Caco-2 (cell line): ENCODE results near the gene OSTM1. TPM values are rescaled to one million over a fixed set of nuclear protein-coding genes. Genes with fewer than 3 reads are reported as not detected.
A peak's percentile ranks its signal among the peaks of the same experiment; 100 is the strongest.

ENCODE experiments used
- BruUV-seq: library from RNA; stranded (reverse); fragments of 400-500 nt; replicated peaks from 2 replicates; lab custom pipeline; 2021; lab: Mats Ljungman, UMichigan
- CTCF ChIA-PET: fragments of 300-600 bp; sonication (Branson Sonifier 250); formaldehyde crosslinking; loops from one replicate; lab custom pipeline; 2022; ENCODE audit warnings: antibody characterized with exemption; lab: Charles Lee
- POLR2A ChIA-PET: fragments of 300-600 bp; sonication (Branson Sonifier 250); formaldehyde crosslinking; loops from one replicate; lab custom pipeline; 2022; ENCODE audit warnings: antibody characterized with exemption; lab: Charles Lee
- DNase-seq, 2 experiments: peaks; one replicate each; pipeline versions ENCODE4 v3.0.0 to v3.0.0-alpha.2; 2020 to 2022
- H3K27me3 ChIP-seq: replicated peaks from 2 replicates; pipeline ENCODE4 v1.6.0; 2011; ENCODE audit warnings: low read length; ENCODE audit not compliant: control insufficient read depth, insufficient read depth
- H3K36me3 ChIP-seq: 2 replicates; pipeline ENCODE4 v1.5.1; 2011; ENCODE audit warnings: low read length; ENCODE audit not compliant: control insufficient read depth, insufficient read depth
- H3K4me1 ChIP-seq: fragments of 250-450 bp; sonication (Bioruptor Pico); 2 replicates; pipeline ENCODE4 v1.5.1; 2020; ENCODE audit warnings: mild to moderate bottlenecking
- H3K4me3 ChIP-seq: 2 replicates; pipeline ENCODE4 v1.5.1; 2011; ENCODE audit warnings: low read depth, mild to moderate bottlenecking, control low read depth, low read length
- H3K9me3 ChIP-seq: fragments of 250-450 bp; sonication (Bioruptor Pico); 2 replicates; pipeline ENCODE4 v1.5.1; 2020; ENCODE audit warnings: mild to moderate bottlenecking, moderate library complexity
- H3K27ac Mint-ChIP-seq: one replicate; pipeline ENCODE4 v1.8.0; 2022; ENCODE audit warnings: mixed read lengths; ENCODE audit not compliant: unreplicated experiment
- H3K27me3 Mint-ChIP-seq: one replicate; pipeline ENCODE4 v1.8.0; 2022; ENCODE audit warnings: mixed read lengths; ENCODE audit not compliant: insufficient read depth, unreplicated experiment
- H3K36me3 Mint-ChIP-seq: one replicate; pipeline ENCODE4 v1.8.0; 2022; ENCODE audit warnings: mild to moderate bottlenecking, mixed read lengths; ENCODE audit not compliant: insufficient read depth, unreplicated experiment
- H3K4me1 Mint-ChIP-seq: one replicate; pipeline ENCODE4 v1.8.0; 2022; ENCODE audit warnings: low read depth, mixed read lengths; ENCODE audit not compliant: unreplicated experiment
- H3K4me3 Mint-ChIP-seq: one replicate; pipeline ENCODE4 v1.8.0; 2022; ENCODE audit warnings: mild to moderate bottlenecking, moderate library complexity, mixed read lengths; ENCODE audit not compliant: unreplicated experiment
- H3K9me3 Mint-ChIP-seq: one replicate; pipeline ENCODE4 v1.8.0; 2022; ENCODE audit warnings: mixed read lengths; ENCODE audit not compliant: unreplicated experiment
- CTCF ChIP-seq, 2 experiments: fragments of 200-600 bp in 1 of 2; IDR thresholded peaks; 1 replicate in 1 of 2; 2 replicates in 1 of 2; pipeline versions ENCODE4 v1.5.1 to v1.8.0; 2011 to 2022; ENCODE audit warnings: antibody characterized with exemption in 1 of 2, control low read depth in 1 of 2, inconsistent platforms in 1 of 2, low read depth in 1 of 2, low read length in 1 of 2, mild to moderate bottlenecking in 1 of 2, moderate library complexity in 1 of 2; ENCODE audit not compliant: insufficient read depth in 1 of 2, severe bottlenecking in 1 of 2, unreplicated experiment in 1 of 2
- intact Hi-C: fragments of 100-400 bp; cut with micrococcal nuclease; formaldehyde crosslinking; loops from one replicate; pipeline ENCODE4 v1.10.0; 2022; ENCODE audit not compliant: unreplicated experiment
- total RNA-seq: library from RNA; stranded (reverse); gene quantifications from 2 replicates; pipeline ENCODE4 v1.2.3, GENCODE V29; 2022

Gene OSTM1
- total RNA-seq, 1 experiment from 2014 or later, result 20.1 TPM

DNA sequence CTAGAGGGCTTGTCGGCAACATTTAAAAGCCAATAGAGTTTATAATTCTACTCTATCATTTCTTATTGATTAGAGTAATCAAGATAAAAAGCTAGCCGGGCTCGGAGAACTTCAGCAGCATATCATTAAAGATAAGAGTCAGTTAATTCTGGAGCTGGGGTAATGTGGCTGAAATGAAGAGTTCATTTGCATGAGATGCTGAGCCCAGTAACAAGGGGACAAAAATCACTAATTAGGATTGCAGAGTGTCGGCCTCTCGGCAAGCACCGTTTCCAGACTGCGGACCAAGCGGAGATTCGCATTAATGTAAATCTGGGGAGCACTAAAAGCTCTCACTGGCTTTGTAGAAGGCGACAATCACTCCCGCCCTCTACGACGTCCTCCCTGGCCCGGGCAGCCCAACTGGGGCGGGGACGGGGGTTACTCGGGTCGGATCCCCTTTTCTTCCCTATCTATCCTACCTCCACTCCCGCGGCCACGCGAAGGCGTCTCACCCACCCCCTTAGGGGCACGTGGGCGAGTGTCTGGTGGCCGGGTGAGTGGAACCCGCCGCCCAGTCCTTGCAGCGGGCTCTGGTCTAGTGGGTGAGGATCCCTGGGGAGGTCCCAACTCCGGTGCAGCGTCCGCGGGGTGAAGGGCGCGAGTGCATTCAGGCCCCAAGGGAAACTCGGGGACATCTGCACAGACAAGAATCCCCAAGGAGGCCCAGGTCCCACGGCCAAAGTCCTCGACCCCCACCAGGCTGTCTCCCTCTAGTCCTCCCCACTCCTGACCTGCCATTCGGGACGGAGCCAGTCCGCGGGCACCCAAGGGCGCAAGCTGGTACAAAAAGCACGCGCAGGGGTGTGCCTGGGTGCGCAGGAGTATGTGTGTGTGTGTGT lies 42.2 kb upstream of the OSTM1 start:
- Histone ChIP-seq H3K4me3 (no peak overlapping the region), H3K27me3 (no peaks in the 10 kb centered on the region), H3K36me3 (no peaks in the 10 kb centered on the region), H3K9me3 (no peaks in the 10 kb centered on the region), H3K4me1 (no peaks in the 10 kb centered on the region)
- Mint-ChIP-seq H3K27me3 (no peaks in the 10 kb centered on the region), H3K4me1 (peaks cover 7% of the 10 kb centered on the region), H3K4me3 (peak overlapping the region; percentile 78), H3K36me3 (no peaks in the 10 kb centered on the region), H3K27ac (no peak overlapping the region), H3K9me3 (no peaks in the 10 kb centered on the region)
- DNase-seq, result no peak
- ChIA-PET CTCF (no interaction called here), POLR2A (no interaction called here)
- BruUV-seq, result no TSS peak
- intact Hi-C loops, result loop anchor here (5.0 kb wide), 2 partner anchors 41 to 146 kb away; partner anchors contain the start of gene SNX3
- no peak for TF ChIP-seq CTCF (IDR thresholded peaks at IDR 0.05; ENCODE audit: insufficient read depth in 1 of 2, low read depth in 1 of 2, low read length in 1 of 2, severe bottlenecking in 1 of 2, unreplicated experiment in 1 of 2)

DNA sequence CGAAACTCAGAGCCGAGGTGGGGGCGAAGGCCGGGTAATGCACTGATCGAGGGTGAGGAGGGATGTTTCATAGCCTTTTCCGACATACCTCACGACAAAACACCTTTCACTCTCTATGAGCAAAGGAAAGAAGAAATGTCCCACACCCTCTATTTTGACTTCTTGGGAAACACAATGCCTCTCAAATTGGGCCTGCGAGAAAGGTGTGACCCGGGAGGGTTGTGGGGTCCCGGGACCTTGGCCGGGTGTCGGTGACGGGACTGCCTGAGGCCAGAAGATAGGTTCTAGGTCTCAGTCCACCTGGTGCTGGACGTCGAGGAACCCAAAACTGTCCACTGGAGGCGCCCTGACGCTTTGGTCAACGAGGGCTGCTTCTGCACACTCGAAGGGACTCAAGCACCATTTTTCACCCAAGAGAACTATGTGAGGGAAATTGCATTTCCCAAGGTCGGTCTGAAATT lies 41.1 kb upstream of the OSTM1 start:
- peak; percentile 63 to 65 for DNase-seq
- TF ChIP-seq CTCF (IDR thresholded peaks at IDR 0.05; ENCODE audit: insufficient read depth in 1 of 2, low read depth in 1 of 2, low read length in 1 of 2, severe bottlenecking in 1 of 2, unreplicated experiment in 1 of 2), result peak; percentile 43 to 68
- Mint-ChIP-seq H3K9me3 (no peaks in the 10 kb centered on the region), H3K27me3 (no peaks in the 10 kb centered on the region), H3K36me3 (no peaks in the 10 kb centered on the region), H3K27ac (no peak overlapping the region), H3K4me3 (peak overlapping the region; percentile 54), H3K4me1 (peaks cover 7% of the 10 kb centered on the region)
- Histone ChIP-seq H3K9me3 (no peaks in the 10 kb centered on the region), H3K27me3 (no peaks in the 10 kb centered on the region), H3K36me3 (no peaks in the 10 kb centered on the region), H3K4me3 (no peak overlapping the region), H3K4me1 (no peaks in the 10 kb centered on the region)
- intact Hi-C loops, result loop anchor here (5.0 kb wide), 2 partner anchors 42 to 147 kb away; partner anchors contain the start of gene SNX3
- no TSS peak for BruUV-seq
- POLR2A ChIA-PET, result no interaction called here
- CTCF ChIA-PET, result no interaction called here

DNA sequence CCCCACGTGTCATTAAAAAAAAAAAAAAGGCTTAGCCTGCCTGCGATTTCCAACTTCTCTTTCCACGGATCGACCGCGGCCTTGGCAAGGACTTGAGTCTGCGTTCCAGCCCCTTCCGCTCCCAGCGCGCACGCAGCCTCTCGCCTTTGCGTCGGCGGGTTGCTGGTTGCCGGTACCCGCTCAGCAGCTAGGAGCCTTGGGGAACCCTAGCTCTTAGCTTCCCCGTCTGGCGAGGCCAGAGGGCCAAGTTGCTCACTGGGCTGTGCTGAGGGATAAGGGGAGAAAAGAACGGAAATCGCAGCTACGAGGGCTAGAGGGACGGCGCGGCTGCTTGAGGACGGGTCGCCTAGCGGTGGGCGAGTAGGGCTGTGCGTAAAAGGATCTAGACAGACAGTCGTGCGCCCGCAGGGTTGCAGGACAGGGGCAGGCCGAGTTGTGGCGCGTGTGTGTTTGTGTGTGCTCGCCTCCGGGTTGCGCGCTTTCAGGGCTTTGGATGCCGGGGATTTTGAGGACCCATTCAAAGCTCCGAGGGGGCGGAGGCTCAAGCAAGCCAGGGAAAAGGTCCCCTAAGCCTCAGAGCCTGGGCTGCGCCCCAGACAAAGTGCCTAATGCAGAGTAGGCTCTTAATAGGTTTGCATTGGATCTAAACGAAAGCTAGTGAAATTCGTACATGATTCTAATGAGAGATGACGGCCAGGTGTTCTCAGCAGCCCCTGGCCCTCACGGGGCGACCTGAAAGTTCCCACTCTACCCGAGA lies 40.5 kb upstream of the OSTM1 start:
- Mint-ChIP-seq H3K4me1 (peaks cover 7% of the 10 kb centered on the region), H3K9me3 (no peaks in the 10 kb centered on the region), H3K36me3 (no peaks in the 10 kb centered on the region), H3K27me3 (no peaks in the 10 kb centered on the region), H3K4me3 (peak overlapping the region; percentile 54), H3K27ac (no peak overlapping the region)
- ChIA-PET POLR2A (interaction anchor here (0.6 kb wide), 1 partner anchor 186 kb away, joined by 4 read pairs; no protein-coding TSS in a partner anchor), CTCF (no interaction called here)
- H3K27me3 ChIP-seq, result no peaks in the 10 kb centered on the region
- no peaks in the 10 kb centered on the region for H3K4me1 ChIP-seq
- H3K9me3 ChIP-seq, result no peaks in the 10 kb centered on the region
- intact Hi-C loops, result loop anchor here (5.0 kb wide), 2 partner anchors 42 to 147 kb away; partner anchors contain the start of gene SNX3
- no peak for DNase-seq
- no peaks in the 10 kb centered on the region for H3K36me3 ChIP-seq
- TF ChIP-seq CTCF (IDR thresholded peaks at IDR 0.05; ENCODE audit: insufficient read depth in 1 of 2, low read depth in 1 of 2, low read length in 1 of 2, severe bottlenecking in 1 of 2, unreplicated experiment in 1 of 2), result peak in 1 of 2 experiments; percentile 8
- no TSS peak for BruUV-seq
- H3K4me3 ChIP-seq, result 0 out of 2 replicates have a peak overlapping the region, but pooled peaks have one; percentile 9
